Tibial nerve (tissue), 4 donors: ENCODE results near the gene SUB1. TPM values are rescaled to one million over a fixed set of nuclear protein-coding genes. Genes with fewer than 3 reads are reported as not detected.

Experiments used
- DNase-seq, 2 donors: peaks; one replicate each; pipeline ENCODE4 v3.0.0-alpha.2; 2019; ENCODE audit warnings: low spot score in 2 of 2
- H3K27ac ChIP-seq, 4 donors: fragments of 200-600 bp; sonication (generic) in 3 of 4; one replicate each; pipeline ENCODE4 v1.5.1; 2017 to 2019; ENCODE audit warnings: mild to moderate bottlenecking in 1 of 4
- H3K27me3 ChIP-seq, 2 donors: fragments of 200-600 bp; sonication (generic) in 1 of 2; one replicate each; pipeline versions ENCODE4 v1.5.1 to v1.6.0; 2017 to 2019
- H3K36me3 ChIP-seq, 3 donors: fragments of 200-600 bp; sonication (generic); one replicate each; pipeline ENCODE4 v1.5.1; 2018 to 2019
- H3K4me1 ChIP-seq, 4 donors: fragments of 200-600 bp; sonication (generic) in 3 of 4; one replicate each; pipeline ENCODE4 v1.5.1; 2017 to 2019
- H3K4me3 ChIP-seq, 4 donors: fragments of 200-600 bp; sonication (generic) in 3 of 4; one replicate each; pipeline ENCODE4 v1.5.1; 2017 to 2019; ENCODE audit warnings: mild to moderate bottlenecking in 1 of 4, moderate library complexity in 1 of 4
- H3K9me3 ChIP-seq, 4 donors: fragments of 200-600 bp; sonication (generic) in 3 of 4; one replicate each; pipeline ENCODE4 v1.5.1; 2017 to 2019
- EP300 ChIP-seq, 2 donors: sonication (generic); formaldehyde crosslinking; IDR thresholded peaks; one replicate each; pipeline ENCODE4 v1.6.1; 2017; ENCODE audit warnings: antibody characterized with exemption in 2 of 2, mild to moderate bottlenecking in 1 of 2
- POLR2A ChIP-seq, 2 donors: fragments of 450-650 bp; IDR thresholded peaks; one replicate each; pipeline ENCODE4 v1.6.1; 2017; ENCODE audit warnings: antibody characterized with exemption in 2 of 2, mild to moderate bottlenecking in 2 of 2, moderate library complexity in 2 of 2
- WGBS, 2 donors: methylation state at CpG; one replicate each; pipeline ENCODE4 v1.1.5; 2018; 5-methylcytosine and 5-hydroxymethylcytosine counted together
- total RNA-seq, 4 donors: library from RNA; depleted of rRNA; stranded (reverse); fragments of >200 nt; gene quantifications; one replicate each; pipeline ENCODE4 v1.1.0, GENCODE V29; 2016
- TF ChIP-seq, protein P1 (sequence below), 5 experiments: fragments of 200-600 bp in 3 of 5; fragments of 450-650 bp in 2 of 5; sonication (generic) in 3 of 5; IDR thresholded peaks; one replicate each; pipeline ENCODE4 v1.5.1; 2016 to 2019; ENCODE audit warnings: antibody characterized with exemption in 5 of 5, mild to moderate bottlenecking in 3 of 5, moderate library complexity in 2 of 5

SUB1 gene
- total RNA-seq, 4 donors from 2014 or later, result 78.0 to 110 (median 88.6) TPM

DNA sequence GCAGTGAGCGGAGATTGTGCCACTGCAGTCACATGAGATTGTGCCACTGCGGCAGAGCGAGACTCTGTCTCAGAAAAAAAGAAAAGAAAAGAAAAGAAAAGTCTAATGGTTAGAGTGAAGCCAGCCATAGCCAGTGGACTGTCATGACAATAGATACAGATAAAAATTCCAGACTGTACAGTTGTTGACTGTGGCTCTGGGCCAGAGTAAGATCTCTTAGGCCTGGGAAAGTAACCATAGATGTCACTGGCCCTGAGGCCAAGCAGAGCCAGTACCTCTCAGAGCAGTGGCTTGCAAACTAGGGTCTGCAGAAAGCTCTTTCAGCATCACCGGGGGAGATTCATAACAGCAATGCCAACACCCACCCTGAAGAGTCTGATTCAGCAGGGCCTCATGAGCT is 44.1 kb upstream of the SUB1 start:
- no peak for DNase-seq
- H3K4me3 ChIP-seq, result no peak overlapping the region
- no peaks in the 10 kb centered on the region for H3K36me3 ChIP-seq
- no peaks in the 10 kb centered on the region for H3K4me1 ChIP-seq
- WGBS, 2 donors, result 87 to 90% methylated on average over 4 of the region's 4 CpGs
- H3K9me3 ChIP-seq, result no peaks in the 10 kb centered on the region
- TF ChIP-seq, protein P1, sequence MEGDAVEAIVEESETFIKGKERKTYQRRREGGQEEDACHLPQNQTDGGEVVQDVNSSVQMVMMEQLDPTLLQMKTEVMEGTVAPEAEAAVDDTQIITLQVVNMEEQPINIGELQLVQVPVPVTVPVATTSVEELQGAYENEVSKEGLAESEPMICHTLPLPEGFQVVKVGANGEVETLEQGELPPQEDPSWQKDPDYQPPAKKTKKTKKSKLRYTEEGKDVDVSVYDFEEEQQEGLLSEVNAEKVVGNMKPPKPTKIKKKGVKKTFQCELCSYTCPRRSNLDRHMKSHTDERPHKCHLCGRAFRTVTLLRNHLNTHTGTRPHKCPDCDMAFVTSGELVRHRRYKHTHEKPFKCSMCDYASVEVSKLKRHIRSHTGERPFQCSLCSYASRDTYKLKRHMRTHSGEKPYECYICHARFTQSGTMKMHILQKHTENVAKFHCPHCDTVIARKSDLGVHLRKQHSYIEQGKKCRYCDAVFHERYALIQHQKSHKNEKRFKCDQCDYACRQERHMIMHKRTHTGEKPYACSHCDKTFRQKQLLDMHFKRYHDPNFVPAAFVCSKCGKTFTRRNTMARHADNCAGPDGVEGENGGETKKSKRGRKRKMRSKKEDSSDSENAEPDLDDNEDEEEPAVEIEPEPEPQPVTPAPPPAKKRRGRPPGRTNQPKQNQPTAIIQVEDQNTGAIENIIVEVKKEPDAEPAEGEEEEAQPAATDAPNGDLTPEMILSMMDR (IDR thresholded peaks at IDR 0.05), result no peak
- TF ChIP-seq EP300 (IDR thresholded peaks at IDR 0.05) (no peak), POLR2A (IDR thresholded peaks at IDR 0.05) (no peak)
- H3K27ac ChIP-seq, result no peak overlapping the region
- no peaks in the 10 kb centered on the region for H3K27me3 ChIP-seq

DNA sequence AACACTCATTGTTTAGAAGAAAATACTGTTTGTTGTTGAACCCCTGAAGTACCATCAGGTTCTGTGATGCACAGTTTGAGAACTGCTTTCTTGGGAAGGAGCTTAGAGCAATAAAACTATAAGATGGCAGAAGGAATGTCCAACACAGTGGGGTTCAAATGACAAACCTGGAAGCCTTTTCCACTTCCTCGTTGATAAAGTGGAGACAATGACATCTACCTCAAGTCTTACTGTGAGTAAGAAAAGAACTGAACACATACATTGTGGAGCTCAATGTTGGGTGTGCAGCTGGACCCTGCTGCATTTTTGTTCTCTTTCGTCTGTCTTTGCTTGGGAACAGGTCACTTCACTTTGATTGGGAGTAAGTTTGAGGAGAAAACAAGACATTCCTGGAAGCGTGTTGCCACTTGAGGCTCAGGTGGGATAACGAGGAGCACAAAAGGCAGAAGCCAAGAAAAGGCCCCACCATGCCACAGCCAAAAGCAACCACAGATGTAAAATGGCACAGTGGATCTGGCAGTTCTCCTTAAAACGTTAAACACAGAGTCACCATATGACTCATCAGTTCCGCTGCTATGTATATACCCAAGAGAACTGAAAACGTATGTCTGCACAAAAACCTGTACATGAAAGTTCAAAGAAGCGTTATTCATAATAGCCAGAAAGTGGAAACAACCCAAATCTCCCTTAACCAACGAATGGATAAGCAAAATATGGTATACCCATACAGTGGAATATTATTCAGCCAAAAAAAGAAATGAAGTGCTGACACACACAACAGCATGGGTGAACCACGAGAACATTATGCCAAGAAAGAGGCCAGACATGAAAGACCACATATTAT is 42.9 kb upstream of the SUB1 start:
- H3K27me3 ChIP-seq, result no peaks in the 10 kb centered on the region
- no peaks in the 10 kb centered on the region for H3K36me3 ChIP-seq
- no peak overlapping the region for H3K4me3 ChIP-seq
- TF ChIP-seq, protein P1 (IDR thresholded peaks at IDR 0.05), result no peak
- no peak for TF ChIP-seq POLR2A (IDR thresholded peaks at IDR 0.05)
- TF ChIP-seq EP300 (IDR thresholded peaks at IDR 0.05), result no peak
- WGBS, 2 donors, result 74 to 75% methylated on average over 10 of the region's 10 CpGs
- no peak overlapping the region for H3K27ac ChIP-seq
- no peaks in the 10 kb centered on the region for H3K4me1 ChIP-seq
- H3K9me3 ChIP-seq, result no peaks in the 10 kb centered on the region
- DNase-seq, result no peak

DNA sequence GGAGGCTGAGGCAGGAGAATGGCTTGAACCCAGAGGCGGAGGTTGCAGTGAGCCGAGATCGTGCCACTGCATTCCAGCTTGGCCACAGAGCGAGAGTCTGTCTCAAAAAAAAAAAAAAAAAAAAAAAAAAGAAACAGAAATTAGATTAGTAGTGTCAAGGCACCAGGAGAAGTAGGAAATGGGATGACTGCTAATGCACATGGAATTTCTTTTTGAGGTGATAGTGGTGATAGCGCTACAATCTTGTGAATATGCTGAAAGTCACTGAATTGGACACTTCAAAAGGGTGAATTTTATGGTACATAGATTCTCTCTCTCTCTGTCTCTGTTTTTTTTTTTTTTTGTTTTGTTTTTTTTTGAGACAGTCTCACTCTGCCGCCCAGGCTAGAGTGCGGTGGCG is 42.1 kb upstream of the SUB1 start:
- DNase-seq, result no peak
- 91 to 93% methylated on average over 8 of the region's 8 CpGs for WGBS, 2 donors
- no peaks in the 10 kb centered on the region for H3K9me3 ChIP-seq
- H3K4me3 ChIP-seq, result no peak overlapping the region
- H3K4me1 ChIP-seq, result no peaks in the 10 kb centered on the region
- H3K36me3 ChIP-seq, result no peaks in the 10 kb centered on the region
- no peaks in the 10 kb centered on the region for H3K27me3 ChIP-seq
- no peak overlapping the region for H3K27ac ChIP-seq
- TF ChIP-seq POLR2A (IDR thresholded peaks at IDR 0.05) (no peak), EP300 (IDR thresholded peaks at IDR 0.05) (no peak)
- TF ChIP-seq, protein P1 (IDR thresholded peaks at IDR 0.05), result no peak

DNA sequence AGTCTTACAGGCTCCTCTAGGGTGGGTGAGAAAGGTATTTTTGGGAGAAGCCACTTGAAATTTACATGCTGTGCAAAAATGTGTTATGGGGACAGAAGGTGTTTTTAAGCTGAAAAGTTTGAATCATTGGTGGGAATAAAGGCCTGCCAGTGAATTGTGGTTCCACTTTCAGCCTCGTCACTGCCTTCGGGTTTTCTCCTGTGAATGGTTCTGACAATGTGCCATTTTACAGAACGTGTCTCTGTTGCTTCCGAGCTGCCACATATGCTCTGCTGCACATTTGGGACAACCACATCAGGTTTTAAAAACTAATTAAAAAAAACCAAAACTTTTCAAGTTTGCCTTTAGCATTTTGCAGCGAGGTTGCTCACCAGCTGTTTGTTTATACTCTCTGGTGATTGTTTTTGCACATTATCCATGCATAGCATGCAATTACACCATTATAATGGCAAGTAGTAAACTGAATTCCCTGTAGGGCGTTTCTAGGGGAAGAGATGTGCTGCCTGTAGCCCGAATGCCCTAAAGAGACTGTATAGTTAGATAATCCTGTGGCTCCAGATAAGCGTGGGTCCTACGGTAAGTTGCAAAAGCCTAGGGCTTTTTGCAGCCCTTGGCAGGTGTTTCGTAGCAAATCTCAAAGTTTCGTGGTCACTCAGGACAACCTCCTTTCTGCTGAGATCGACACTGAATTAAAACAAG is 40.1 kb upstream of the SUB1 start:
- 54 to 55% methylated on average over 12 of the region's 12 CpGs for WGBS, 2 donors
- no peak for DNase-seq
- no peaks in the 10 kb centered on the region for H3K27me3 ChIP-seq
- no peaks in the 10 kb centered on the region for H3K9me3 ChIP-seq
- no peak overlapping the region for H3K4me3 ChIP-seq
- H3K27ac ChIP-seq, result no peak overlapping the region
- no peaks in the 10 kb centered on the region for H3K4me1 ChIP-seq
- TF ChIP-seq POLR2A (IDR thresholded peaks at IDR 0.05) (no peak), EP300 (IDR thresholded peaks at IDR 0.05) (no peak)
- TF ChIP-seq, protein P1 (IDR thresholded peaks at IDR 0.05), result no peak
- H3K36me3 ChIP-seq, result no peaks in the 10 kb centered on the region

DNA sequence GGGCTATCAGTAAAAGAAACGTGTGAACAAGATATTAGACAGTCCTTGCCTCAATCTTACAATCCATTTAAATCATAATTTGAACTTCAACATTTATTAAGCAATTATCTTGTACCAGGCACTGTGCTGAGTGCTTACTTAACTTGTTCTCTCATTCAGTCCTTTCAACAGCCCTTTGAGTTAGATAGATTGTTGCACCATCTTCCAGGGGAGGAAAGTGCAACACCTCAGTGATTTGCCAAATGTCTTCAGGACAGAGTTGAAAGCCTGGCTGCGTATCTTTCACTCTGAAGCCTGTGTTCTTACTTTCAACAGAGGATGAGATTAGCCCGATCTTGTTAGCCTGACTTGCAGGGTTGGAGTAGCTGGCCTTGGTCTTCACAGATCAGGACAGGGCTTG is 34.2 kb upstream of the SUB1 start:
- WGBS, 2 donors, result 77 to 83% methylated on average over 3 of the region's 3 CpGs
- no peak overlapping the region for H3K27ac ChIP-seq
- TF ChIP-seq, protein P1 (IDR thresholded peaks at IDR 0.05), result no peak
- no peak for TF ChIP-seq POLR2A (IDR thresholded peaks at IDR 0.05)
- no peak for TF ChIP-seq EP300 (IDR thresholded peaks at IDR 0.05)
- H3K4me1 ChIP-seq, result no peaks in the 10 kb centered on the region
- no peaks in the 10 kb centered on the region for H3K9me3 ChIP-seq
- no peak for DNase-seq
- H3K36me3 ChIP-seq, result no peaks in the 10 kb centered on the region
- H3K4me3 ChIP-seq, result no peak overlapping the region
- H3K27me3 ChIP-seq, result no peaks in the 10 kb centered on the region
